HEK293 (cell line): Measurements from ENCODE around the gene SCRN3.

ENCODE experiments used
- CTCF ChIA-PET: fragments of 350-600 bp; formaldehyde crosslinking; extraction: SDS; loops from one replicate; lab custom pipeline; 2021; ENCODE audit warnings: antibody characterized with exemption; lab: Yijun Ruan, JAX
- POLR2A ChIA-PET: fragments of 300-600 bp; formaldehyde crosslinking; extraction: SDS; loops from one replicate; lab custom pipeline; 2020; ENCODE audit warnings: antibody characterized with exemption, inconsistent platforms; lab: Yijun Ruan, JAX
- H3K27ac ChIP-seq: fragments of 200-500 bp; sonication (Bioruptor generic); 2 replicates; pipeline ENCODE4 v1.5.1; 2014; ENCODE audit warnings: low read depth, low read length, control low read depth, inconsistent platforms; ENCODE audit errors: extremely low read depth
- H3K36me3 ChIP-seq, 2 experiments: fragments of 200-500 bp in 1 of 2; sonication (Bioruptor generic) in 1 of 2; 1 replicate in 1 of 2; 2 replicates in 1 of 2; pipeline ENCODE4 v1.5.1; 2014 to 2017; ENCODE audit warnings: inconsistent platforms in 2 of 2, low read length in 2 of 2; ENCODE audit not compliant: control insufficient read depth in 2 of 2, insufficient read depth in 1 of 2
- H3K4me1 ChIP-seq: fragments of 200-500 bp; sonication (Bioruptor generic); 2 replicates; pipeline ENCODE4 v1.5.1; 2014; ENCODE audit warnings: mild to moderate bottlenecking, low read length, inconsistent platforms; ENCODE audit not compliant: control insufficient read depth, insufficient read depth
- H3K4me3 ChIP-seq: 2 replicates; pipeline ENCODE4 v1.5.1; 2011; ENCODE audit warnings: low read depth, mild to moderate bottlenecking, control low read depth, low read length, moderate library complexity
- H3K9me3 ChIP-seq: fragments of 200-500 bp; sonication (Bioruptor generic); 2 replicates; pipeline ENCODE4 v1.5.1; 2014; ENCODE audit warnings: low read depth, low read length, inconsistent platforms; ENCODE audit not compliant: control insufficient read depth, insufficient read depth
- FEZF1 ChIP-seq: fragments of 450-650 bp; formaldehyde crosslinking; IDR thresholded peaks from 2 replicates; pipeline ENCODE4 v1.5.1; 2016; ENCODE audit warnings: missing biosample characterization, missing genetic modification characterization
- KLF7 ChIP-seq: fragments of 450-650 bp; formaldehyde crosslinking; IDR thresholded peaks from 2 replicates; pipeline ENCODE4 v1.5.1; 2016; ENCODE audit warnings: missing biosample characterization, missing genetic modification characterization, borderline replicate concordance
- KLF8 ChIP-seq: fragments of 450-650 bp; formaldehyde crosslinking; IDR thresholded peaks from 2 replicates; pipeline ENCODE4 v1.5.1; 2016; ENCODE audit warnings: missing biosample characterization, missing genetic modification characterization
- MEIS1 ChIP-seq: sonication (generic); formaldehyde crosslinking; IDR thresholded peaks from 2 replicates; pipeline ENCODE4 v1.8.1; 2022; ENCODE audit warnings: missing genetic modification reagents, mild to moderate bottlenecking, borderline replicate concordance
- OVOL3 ChIP-seq: fragments of 450-650 bp; formaldehyde crosslinking; IDR thresholded peaks from 2 replicates; pipeline ENCODE4 v1.5.1; 2016; ENCODE audit warnings: missing biosample characterization, missing genetic modification characterization
- PRDM4 ChIP-seq: fragments of 450-650 bp; formaldehyde crosslinking; IDR thresholded peaks from 2 replicates; pipeline ENCODE4 v1.5.1; 2017; ENCODE audit warnings: missing biosample characterization, missing genetic modification characterization
- REPIN1 ChIP-seq: fragments of 450-650 bp; formaldehyde crosslinking; IDR thresholded peaks from 2 replicates; pipeline ENCODE4 v1.5.1; 2017; ENCODE audit warnings: missing biosample characterization, missing genetic modification characterization, low read depth
- SALL2 ChIP-seq: fragments of 450-650 bp; formaldehyde crosslinking; IDR thresholded peaks from 2 replicates; pipeline ENCODE4 v1.5.0; 2017; ENCODE audit warnings: missing biosample characterization, mild to moderate bottlenecking, missing genetic modification characterization, borderline replicate concordance
- ZBTB1 ChIP-seq: fragments of 450-650 bp; formaldehyde crosslinking; IDR thresholded peaks from 2 replicates; pipeline ENCODE4 v1.5.1; 2016; ENCODE audit warnings: missing biosample characterization, missing genetic modification characterization
- ZBTB10 ChIP-seq: fragments of 450-650 bp; formaldehyde crosslinking; IDR thresholded peaks from 2 replicates; pipeline ENCODE4 v1.5.1; 2016; ENCODE audit warnings: missing biosample characterization, missing genetic modification characterization
- ZNF133 ChIP-seq: fragments of 450-650 bp; formaldehyde crosslinking; IDR thresholded peaks from 2 replicates; pipeline ENCODE4 v1.5.1; 2016; ENCODE audit warnings: missing biosample characterization, missing genetic modification characterization
- ZNF140 ChIP-seq: fragments of 450-650 bp; formaldehyde crosslinking; IDR thresholded peaks from 2 replicates; pipeline ENCODE4 v1.5.1; 2016; ENCODE audit warnings: missing biosample characterization, missing genetic modification characterization
- ZNF169 ChIP-seq: fragments of 450-650 bp; formaldehyde crosslinking; IDR thresholded peaks from 2 replicates; pipeline ENCODE4 v1.5.1; 2016; ENCODE audit warnings: missing biosample characterization, missing genetic modification characterization
- ZNF175 ChIP-seq: fragments of 450-650 bp; formaldehyde crosslinking; IDR thresholded peaks from 2 replicates; pipeline ENCODE4 v1.5.1; 2016; ENCODE audit warnings: missing biosample characterization, missing genetic modification characterization
- ZNF2 ChIP-seq: fragments of 450-650 bp; formaldehyde crosslinking; IDR thresholded peaks from 2 replicates; pipeline ENCODE4 v1.5.1; 2016; ENCODE audit warnings: missing biosample characterization, missing genetic modification characterization
- ZNF24 ChIP-seq: fragments of 450-650 bp; formaldehyde crosslinking; IDR thresholded peaks from 2 replicates; pipeline ENCODE4 v1.5.1; 2016; ENCODE audit warnings: missing biosample characterization, missing genetic modification characterization
- ZNF248 ChIP-seq: fragments of 450-650 bp; formaldehyde crosslinking; IDR thresholded peaks from 2 replicates; pipeline ENCODE4 v1.5.1; 2017; ENCODE audit warnings: missing biosample characterization, missing genetic modification characterization
- ZNF501 ChIP-seq: fragments of 450-650 bp; formaldehyde crosslinking; IDR thresholded peaks from 2 replicates; pipeline ENCODE4 v1.5.1; 2016; ENCODE audit warnings: missing biosample characterization, missing genetic modification characterization
- ZNF514 ChIP-seq: fragments of 450-650 bp; formaldehyde crosslinking; IDR thresholded peaks from 2 replicates; pipeline ENCODE4 v1.5.1; 2016; ENCODE audit warnings: missing biosample characterization, missing genetic modification characterization
- ZNF529 ChIP-seq: fragments of 450-650 bp; formaldehyde crosslinking; IDR thresholded peaks from 2 replicates; pipeline ENCODE4 v1.5.1; 2017; ENCODE audit warnings: missing genetic modification characterization, missing biosample characterization; ENCODE audit not compliant: insufficient replicate concordance
- ZNF530 ChIP-seq: fragments of 450-650 bp; formaldehyde crosslinking; IDR thresholded peaks from 2 replicates; pipeline ENCODE4 v1.5.1; 2016; ENCODE audit warnings: low read depth, missing biosample characterization, missing genetic modification characterization

Gene SCRN3

GRCh38 chr2:174412256-174412655 lies 16.7 kb downstream of the SCRN3 start:
- CTCF ChIA-PET = interaction anchor here (0.5 to 0.9 kb wide), 6 partner anchors 51 to 662 kb away, joined by 3 to 4 read pairs (median 3); no protein-coding TSS in a partner anchor
- POLR2A ChIA-PET = interaction anchor here (0.7 kb wide), 1 partner anchor 17 kb away, joined by 4 read pairs; no protein-coding TSS in a partner anchor
- H3K36me3 ChIP-seq = peaks cover 19 to 20% of the 10 kb centered on the region in 2 experiments

GRCh38 chr2:174428214-174428613 lies 32.7 kb downstream of the SCRN3 start:
- CTCF ChIA-PET = interaction anchor here (1.0 kb wide), 1 partner anchor 18 kb away, joined by 4 read pairs; no protein-coding TSS in a partner anchor
- POLR2A ChIA-PET = no interaction called here
- no peaks in the 10 kb centered on the region for H3K9me3 ChIP-seq
- no peaks in the 10 kb centered on the region for H3K4me1 ChIP-seq
- no peak overlapping the region for H3K4me3 ChIP-seq
- H3K36me3 ChIP-seq = peaks cover 25 to 51% of the 10 kb centered on the region in 2 experiments
- no peak for TF ChIP-seq ZNF133 (tag by site-specific recombination)
- no peak for TF ChIP-seq ZNF248 (tag by site-specific recombination)
- no peak for TF ChIP-seq KLF7 (tag by site-specific recombination)
- no peak for TF ChIP-seq PRDM4 (tag by site-specific recombination)
- no peak for TF ChIP-seq ZNF24 (tag by site-specific recombination)
- no peak for TF ChIP-seq OVOL3 (tag by site-specific recombination)
- no peak for TF ChIP-seq KLF8 (tag by site-specific recombination)
- TF ChIP-seq ZNF530 (tag by site-specific recombination) = no peak
- TF ChIP-seq ZNF501 (tag by site-specific recombination) = no peak
- TF ChIP-seq ZNF175 = no peak
- TF ChIP-seq FEZF1 (tag by site-specific recombination) = no peak
- H3K27ac ChIP-seq = no peak overlapping the region

More at GRCh38 chr2:174412256-174412655, 16.7 kb downstream of the SCRN3 start:
- Histone ChIP-seq H3K9me3 (no peaks in the 10 kb centered on the region), H3K4me3 (no peak overlapping the region), H3K27ac (no peak overlapping the region), H3K4me1 (no peaks in the 10 kb centered on the region)
- TF ChIP-seq SALL2 (tag by site-specific recombination) (no peak), ZBTB10 (no peak), MEIS1 (CRISPR knock-in tag) (no peak), ZNF169 (tag by site-specific recombination) (no peak), ZNF248 (tag by site-specific recombination) (no peak), ZNF514 (no peak), ZNF2 (no peak), ZNF529 (no peak), ZBTB1 (tag by site-specific recombination) (no peak), ZNF140 (no peak), REPIN1 (tag by site-specific recombination) (no peak)
